Activated CD8-positive, alpha-beta memory T cell treated with anti-CD3 and anti-CD28 coated beads, Interleukin-2, amount 50 U/mL, for 24 hours (primary cell): Measurements from ENCODE around the gene USP6.
A peak's percentile ranks its signal among the peaks of the same experiment; 100 is the strongest.
"Not testable (repeated sequence)": the region's sequence is repeated elsewhere in the genome, so short reads cannot be mapped to it uniquely, and the experiment has no call there.

ENCODE experiments used
- DNase-seq: peaks from one replicate; pipeline ENCODE4 v3.0.0-alpha.2; 2020; ENCODE audit errors: extremely low read depth

Gene USP6

DNA sequence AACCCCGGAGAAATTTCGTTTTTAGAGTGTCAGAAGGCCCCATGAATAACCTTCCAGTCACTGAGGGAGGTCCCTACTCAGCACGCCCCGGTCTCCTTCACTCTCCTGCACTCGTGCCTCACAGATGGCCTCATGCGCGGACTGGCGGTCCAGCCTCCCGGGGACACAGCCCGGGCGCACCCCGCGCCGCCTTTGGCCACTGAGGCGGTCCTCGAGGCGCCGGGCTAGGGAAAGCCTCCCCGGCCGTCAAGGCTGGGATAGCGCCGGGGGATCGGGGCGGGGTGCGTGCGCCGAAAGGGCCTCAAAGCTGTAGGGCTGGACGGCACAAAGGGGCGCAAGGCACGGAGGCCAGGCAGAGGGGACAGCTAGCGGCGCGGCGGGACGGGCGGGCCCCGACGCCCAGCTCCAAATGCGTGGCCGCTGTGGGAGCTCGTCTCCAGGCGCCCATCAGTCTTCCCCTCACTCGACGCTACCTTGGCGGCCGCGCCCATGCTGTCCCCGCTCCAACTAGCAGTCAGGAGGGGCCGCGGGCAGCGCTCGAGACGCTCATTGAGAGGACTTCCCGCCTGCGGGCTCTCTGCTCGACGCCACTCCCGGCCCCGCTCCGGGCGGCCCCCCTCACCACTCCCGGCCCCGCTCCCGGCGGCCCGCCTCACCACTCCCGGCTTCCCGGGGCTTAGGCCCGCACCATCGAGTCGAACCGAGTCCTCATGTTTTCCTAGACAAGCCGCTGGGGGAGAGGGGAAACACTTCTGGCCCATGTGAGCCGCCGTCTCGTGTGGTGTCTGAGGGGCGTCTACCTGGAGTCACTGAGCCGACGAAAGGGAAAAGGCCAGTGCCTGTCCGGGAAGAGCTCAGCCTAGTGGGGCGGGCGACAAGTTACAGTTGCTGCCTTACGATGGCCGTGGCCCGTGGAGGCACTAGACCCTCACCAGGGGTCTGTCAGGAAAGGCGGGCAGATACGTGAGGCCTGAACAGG, at the start of gene USP6:
USP6 (plus strand) TSS at position 360 of the 979 bp plus-strand sequence. CDS start 14,336 bp downstream, outside the sequence.
- DNase-seq: no peak

DNA sequence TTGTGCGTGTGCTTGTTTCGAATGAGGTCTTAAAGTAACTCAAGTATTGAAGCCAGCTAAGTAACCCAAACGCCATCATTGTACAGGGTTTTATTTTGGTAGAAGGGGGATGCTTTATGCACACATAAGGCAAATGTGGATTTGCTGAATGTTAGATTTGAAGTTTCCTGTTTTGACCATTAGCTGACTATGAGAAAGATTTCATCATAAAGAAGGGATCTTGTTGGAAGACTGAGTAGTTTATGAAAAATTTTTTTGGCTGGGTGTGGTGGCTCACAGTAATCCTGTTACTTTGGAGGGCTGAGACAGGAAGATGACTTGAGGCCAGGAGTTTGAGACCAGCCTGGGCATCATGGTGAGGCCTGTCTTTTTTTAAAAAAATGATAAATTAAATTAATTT, 47.6 kb upstream of the USP6 start:
- no peak for DNase-seq

DNA sequence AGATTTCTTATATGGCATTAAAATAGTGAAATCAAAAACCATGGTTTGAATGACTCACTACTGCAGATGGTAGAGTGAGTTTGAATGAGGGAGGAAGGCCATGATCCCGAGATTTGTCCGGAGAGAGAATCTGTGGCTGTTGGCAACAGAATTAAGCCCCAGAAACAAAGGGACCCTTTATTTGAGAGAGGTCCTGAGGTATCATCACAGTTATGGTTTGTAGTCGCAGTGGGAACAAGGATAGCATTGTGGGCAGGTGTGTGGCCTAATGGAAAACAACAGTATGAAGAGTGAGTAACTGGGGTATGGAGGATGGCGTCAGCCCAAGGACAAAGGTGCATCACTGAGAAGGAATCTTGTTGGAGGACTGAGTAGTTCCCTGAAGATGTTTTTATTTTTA, 46.1 kb upstream of the USP6 start:
- no peak for DNase-seq

DNA sequence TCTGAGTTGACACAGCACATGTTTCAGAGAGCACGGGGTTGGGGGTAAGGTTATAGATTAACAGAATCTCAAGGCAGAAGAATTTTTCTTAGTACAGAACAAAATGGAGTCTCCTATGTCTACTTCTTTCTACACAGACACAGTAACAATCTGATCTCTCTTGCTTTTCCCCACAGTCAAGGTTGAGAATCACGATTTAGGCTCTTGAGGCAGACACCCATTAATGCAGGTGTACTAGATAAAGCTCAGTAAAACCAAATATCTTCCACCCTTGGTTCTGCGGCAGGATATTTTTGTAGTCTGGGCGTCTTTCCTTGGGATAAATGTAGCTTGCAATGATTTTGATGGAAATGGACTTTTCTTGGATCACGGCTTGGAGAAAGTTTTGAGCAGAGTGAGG, 40.4 kb upstream of the USP6 start:
- DNase-seq: not testable (repeated sequence)

DNA sequence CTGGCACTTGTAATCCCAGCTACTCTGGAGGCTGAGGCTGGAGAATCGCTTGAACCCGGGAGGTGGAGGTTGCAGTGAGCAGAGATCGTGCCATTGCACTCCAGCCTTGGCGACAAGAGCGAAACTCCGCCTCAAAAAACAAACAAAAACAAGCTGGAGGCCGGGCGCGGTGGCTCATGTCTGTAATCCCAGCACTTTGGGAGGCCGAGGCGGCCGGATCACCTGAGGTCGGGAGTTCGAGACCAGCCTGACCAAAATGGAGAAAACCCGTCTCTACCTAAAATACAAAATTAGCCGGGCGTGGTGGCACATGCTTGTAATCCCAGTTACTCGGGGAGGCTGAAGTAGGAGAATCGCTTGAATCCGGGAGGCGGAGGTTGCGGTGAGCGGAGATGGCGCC, 38.6 kb upstream of the USP6 start:
- not testable (repeated sequence) for DNase-seq

DNA sequence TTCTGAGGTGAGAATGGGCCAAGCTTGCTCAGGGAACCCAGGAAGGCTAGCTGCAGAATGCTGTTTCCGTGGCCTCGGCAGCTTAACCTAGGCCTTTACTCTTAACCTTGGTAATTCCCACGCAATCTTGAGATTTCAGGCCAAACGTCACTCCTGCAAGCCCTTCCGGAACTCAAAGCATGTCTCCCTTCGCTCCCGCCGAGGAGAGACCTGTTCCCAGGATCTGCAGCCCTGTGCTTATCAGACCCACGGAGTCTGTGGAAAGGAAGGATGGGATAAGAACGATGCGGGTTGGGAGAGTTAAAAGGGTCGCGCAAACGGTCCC, 38.1 kb upstream of the USP6 start:
- no peak for DNase-seq

DNA sequence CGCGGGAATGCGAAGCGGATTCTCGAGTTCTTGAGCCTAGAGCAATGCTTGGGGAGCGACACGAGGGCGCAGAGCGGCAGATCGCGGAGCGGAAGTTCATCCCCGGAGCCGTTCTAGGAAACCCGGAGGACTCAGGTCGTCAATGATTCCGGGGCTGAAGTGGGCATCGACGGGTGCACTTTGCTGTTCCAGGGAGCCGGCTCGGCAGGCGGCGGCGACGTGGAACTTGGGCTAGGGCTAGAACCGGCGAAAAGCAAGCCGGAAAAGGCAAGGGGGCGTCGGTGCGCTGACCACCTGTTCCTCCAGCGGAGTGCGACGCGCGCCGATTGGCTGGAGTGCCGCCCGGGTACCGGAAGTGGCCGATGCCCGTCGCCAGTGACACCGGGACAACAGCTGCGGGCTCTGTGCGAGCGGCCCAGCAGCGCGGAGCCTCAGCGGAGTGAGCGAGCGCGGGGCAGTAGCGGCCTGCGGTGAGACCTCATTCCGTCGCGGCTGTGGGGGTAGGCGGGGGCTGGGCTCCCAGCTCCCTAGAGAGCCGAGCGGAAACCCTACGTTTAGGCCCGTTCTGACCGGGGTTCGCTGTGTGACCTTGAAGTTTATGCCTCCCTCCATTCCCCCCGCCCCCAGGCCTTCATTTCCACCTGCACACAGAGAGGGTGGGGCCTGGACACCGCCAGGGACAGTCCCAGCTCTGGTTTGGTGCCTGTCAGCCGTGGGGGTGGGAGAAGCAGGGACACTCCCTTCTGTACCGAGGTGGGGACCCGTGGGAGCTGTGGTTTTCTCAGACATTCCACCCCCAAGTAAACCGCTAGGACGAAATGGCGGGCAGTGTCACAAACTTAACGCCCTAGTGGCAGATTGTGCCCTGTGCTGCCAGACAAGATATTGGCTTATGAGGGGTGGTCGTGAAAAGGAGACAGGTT, 37.5 kb upstream of the USP6 start, which contains the start of gene ZFP3:
ZFP3 (plus strand) TSS at position 362 of the 923 bp plus-strand sequence. CDS start 13,038 bp downstream, outside the sequence.
- peak; percentile 42 for DNase-seq

DNA sequence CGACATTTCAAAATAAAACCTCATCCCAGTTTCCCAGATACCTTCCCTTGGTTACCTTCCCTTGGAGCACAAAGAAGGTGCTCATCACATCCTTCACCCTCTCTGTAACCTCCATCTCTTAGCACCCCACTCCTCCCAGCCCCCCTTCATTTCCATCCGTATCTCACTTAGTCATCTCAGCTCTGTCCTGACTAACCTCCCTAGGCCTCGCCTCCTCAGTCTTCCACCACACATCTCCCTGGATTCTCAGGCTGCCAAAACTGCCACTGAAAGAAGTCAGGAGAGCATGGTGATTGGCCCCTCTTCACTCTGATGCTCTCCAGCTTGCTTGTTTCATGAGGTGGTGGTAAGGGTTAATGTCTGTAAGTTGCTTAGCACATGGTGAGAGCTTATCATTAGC, 35.2 kb upstream of the USP6 start:
- DNase-seq: no peak

DNA sequence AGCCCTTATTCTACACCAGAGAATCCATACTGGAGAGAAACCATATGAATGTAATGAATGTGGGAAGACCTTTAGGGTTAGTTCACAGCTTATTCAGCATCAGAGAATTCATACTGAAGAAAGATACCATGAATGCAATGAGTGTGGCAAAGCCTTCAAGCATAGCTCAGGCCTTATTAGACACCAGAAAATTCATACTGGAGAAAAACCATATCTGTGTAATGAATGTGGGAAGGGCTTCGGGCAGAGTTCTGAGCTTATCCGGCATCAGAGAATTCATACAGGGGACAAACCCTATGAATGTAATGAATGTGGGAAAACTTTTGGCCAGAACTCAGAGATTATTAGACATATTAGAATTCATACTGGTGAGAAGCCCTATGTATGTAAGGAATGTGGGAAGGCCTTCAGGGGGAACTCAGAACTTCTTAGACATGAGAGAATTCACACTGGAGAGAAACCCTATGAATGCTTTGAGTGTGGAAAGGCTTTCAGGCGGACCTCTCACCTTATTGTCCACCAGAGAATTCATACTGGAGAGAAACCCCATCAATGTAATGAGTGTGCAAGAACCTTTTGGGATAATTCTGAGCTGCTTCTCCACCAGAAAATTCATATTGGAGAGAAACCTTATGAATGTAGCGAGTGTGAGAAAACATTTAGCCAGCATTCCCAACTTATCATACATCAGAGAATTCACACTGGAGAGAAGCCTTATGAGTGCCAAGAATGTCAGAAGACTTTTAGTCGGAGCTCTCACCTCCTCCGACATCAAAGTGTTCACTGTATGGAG, 23.4 kb upstream of the USP6 start:
- no peak for DNase-seq

DNA sequence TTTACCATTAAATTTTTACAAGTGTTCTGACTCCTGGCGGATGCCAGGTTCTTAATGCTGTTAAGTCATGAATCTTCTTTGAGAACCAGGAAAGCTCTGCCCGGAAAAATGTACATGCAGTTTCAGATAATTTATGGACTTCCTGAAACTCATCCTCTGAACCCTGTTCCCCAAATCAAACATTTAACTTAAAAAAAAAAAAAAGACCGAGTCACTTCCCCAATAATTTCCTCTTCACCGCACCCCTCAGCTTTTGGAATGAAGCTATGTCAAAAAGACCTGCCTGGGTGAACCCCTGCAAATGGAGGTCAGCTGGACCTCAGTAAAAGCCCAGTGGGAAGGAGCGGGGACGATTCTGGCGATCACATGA, 19.1 kb upstream of the USP6 start:
- no peak for DNase-seq

DNA sequence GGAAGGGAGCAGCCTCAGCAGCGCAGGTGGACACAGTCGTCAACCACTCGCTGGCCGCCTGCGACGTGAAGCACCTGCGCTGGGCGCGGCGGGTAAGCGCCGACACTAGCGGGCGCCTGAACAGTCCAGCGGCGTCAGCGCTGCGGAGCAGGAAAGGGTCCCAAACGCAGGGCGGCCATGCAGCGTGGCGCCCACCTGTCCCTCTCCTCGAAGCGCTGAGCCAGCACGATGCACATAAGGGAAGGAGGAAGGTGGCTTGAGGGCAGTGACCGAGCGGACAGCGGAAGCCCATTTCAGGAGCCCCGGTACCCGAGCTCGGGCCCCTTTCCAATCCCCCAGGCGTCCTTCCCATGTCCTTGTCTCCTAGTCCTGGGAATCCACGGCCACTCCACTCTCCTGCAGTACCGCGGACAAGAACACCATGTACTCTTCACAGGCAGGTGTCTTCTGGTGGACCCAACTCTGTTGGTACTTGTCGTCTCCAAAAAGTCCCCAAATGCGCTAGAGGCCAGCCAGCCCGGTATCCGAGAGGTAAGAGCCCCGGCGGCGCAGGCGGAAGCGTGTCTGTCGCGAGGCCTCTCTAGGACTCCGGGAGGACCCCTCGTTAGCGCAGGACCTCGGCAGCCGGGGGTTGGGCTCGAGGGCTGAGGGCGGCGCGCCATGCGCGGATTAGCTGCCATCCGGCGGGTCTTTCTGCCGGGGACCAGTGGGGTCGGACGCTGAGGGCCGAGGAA, 18.6 kb upstream of the USP6 start:
- no peak for DNase-seq

DNA sequence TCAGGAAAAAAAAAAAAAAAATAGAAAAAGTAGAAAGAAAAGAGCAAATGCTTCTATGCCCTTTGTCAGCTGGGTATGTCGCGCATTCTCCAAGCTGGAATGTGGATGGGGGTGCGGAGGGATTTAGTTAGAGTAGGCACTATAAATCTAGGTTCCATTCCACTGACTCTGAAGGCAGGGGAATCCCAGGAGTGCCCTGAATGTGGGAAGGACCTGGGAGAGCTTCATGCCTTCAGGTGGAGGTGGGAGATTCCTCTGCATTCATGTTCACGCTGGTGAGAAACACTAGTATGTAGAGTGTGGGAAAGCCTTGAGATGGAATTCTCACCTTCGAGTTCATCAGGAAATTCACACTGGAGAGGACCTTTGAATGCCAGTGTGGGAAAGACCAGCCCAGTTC, 16.6 kb upstream of the USP6 start:
- no peak for DNase-seq

DNA sequence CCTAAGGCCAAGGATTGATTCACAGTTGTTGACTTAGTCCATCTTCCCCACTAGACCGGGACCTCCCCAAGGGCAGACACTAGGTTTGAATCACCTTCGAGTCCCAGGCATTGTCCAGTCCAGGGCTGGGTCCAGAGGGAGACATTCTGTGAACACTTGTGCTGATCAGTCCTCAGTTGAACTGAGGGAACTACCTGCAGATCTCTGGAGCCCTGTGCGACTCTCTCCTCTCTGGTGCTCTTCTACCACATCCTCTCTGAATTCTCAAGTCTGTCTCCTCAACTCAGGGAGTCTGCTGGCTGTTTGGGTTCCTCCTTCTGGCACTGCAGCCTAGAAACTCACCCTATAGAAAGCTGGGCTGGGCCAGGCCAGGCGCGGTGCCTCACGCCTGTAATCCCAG, 15.0 kb upstream of the USP6 start:
- DNase-seq: no peak

DNA sequence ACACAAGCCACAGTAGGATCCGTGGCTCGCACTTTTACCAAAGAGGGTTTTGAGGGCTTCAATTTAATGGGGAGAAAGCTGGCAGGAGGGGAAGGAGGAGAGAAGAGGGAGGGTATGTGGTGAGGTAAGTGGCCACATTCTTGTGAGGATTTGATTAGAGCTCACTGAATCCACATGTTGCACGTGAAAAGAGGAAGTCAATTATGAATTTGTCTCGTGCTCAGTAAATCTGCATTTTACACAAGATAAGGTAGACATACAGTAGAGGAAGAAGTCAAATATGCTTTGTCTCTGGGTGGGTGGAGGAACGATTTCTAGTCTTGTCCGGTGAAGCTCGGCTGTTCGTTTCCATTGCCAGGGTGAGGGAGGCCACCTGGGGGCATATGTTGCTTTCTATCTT, 5.0 kb upstream of the USP6 start:
- DNase-seq: no peak

DNA sequence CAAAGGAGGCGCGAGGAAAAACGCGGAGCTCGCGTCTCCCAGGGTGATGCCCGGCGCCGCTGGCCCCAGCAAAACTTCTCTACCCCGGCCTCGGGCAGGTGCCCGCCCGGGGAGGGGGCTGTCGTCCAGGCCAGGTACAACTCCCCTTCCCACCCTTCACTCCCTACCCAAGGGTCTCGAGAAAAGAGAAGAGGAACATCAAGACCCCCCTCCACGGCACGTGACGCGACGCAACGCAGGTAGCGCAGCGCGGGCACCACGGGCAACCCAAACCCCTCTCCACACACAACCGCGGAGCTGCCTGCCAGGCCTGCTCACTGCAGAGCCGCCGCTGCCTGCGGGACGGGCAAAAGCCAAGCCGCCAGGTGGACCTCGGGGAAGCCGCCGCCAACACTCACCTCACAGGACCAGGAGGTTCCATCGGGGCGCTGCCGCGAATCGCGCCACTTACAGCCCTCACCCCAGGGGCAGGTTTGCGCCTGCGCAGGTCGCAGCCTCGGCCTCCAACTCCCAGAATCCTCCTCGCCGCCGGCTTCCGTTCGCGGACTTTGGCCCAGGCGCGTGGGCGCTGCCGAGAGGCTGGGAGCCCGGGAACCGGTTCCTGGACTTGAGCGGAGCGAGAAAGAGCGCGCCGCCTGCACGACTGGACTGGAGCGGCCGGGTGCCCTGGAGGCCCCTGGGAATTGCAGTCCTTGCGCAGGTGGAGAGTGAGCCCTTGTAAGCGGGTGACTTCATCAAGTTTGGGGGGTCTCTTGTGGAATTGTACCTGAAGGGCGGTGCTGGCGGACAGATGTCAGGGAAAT, 4.2 kb upstream of the USP6 start, which contains the start of gene ZNF232:
ZNF232 (minus strand) TSS at position 477 of the 803 bp plus-strand sequence; CDS start at position 421, 56 bp downstream.
- DNase-seq: peak; percentile 78

DNA sequence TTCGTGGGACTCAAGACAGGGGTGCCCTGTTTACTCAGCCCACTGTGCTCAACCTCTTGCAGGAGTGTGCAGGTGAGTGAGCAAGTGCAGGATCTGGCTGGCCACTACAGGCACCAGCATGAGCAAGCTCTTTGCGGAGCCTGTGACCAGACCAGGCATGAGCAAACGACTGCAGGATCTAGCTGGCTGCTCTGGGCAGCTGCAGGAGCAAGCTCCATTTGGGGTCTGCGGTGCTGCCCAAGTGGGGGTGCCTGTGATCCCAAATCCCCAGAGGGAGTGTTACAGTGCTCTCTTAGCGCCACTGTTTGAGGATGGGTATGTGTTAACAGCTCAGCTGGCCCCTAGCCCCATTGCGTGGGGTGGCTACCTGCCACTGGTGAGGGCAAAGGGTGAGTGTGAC, 2.4 kb downstream of the USP6 start:
- no peak for DNase-seq

DNA sequence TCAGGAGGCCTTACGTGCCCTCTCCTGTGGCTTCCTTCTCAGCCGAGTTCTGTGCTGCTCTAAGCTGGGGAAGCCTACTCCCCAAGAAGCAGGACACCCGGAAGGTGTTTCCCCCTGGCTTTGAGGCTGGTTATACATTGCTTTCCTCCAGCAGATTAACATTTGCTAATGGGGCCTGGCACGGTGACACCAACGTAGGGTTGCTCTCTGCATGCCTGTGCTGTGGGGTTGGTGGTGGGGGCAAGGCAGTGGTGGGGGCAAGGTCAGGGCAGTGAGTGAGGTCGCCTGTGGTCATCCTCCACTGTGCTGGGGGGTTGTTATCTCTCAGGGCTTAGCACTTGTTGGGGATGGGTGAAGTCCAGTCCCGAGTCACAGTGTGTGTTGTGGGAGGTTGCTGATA, 4.2 kb downstream of the USP6 start:
- no peak for DNase-seq

DNA sequence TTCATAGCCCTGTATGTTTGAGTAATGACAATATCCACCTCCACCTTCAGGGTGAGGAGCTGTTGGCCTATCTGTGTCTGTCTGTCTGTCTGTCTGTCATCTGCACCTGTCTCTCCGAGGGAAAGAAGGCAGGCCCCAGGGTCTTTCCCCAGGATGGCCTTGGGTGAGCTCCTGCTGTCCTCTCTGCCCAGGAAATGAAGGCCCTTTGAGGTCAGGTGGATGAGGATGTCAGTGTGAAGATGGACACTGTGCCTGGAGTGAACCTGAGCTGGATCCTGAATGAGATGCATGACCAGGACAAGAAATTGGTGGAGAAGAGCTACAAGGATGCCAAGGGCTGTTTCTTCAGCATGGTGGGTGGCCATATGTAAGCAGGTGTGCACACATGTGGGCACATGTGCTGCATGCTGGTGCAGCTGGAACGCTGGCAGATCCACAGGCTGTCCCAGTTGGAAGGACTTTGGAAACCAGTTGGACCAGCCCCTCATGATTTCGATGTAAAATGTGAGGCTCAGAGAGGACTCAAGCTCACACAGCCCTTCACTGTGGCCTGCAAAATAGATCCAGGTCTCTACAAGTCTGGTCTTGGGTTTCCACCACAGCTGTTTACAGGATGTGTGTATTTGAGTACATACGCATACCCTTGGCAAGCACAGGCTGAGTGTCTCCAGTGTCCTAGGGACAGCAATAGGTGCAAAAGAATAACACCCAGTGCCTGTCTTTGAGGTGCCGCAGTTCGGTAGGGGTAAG, 4.8 kb downstream of the USP6 start:
- not testable (repeated sequence) for DNase-seq

DNA sequence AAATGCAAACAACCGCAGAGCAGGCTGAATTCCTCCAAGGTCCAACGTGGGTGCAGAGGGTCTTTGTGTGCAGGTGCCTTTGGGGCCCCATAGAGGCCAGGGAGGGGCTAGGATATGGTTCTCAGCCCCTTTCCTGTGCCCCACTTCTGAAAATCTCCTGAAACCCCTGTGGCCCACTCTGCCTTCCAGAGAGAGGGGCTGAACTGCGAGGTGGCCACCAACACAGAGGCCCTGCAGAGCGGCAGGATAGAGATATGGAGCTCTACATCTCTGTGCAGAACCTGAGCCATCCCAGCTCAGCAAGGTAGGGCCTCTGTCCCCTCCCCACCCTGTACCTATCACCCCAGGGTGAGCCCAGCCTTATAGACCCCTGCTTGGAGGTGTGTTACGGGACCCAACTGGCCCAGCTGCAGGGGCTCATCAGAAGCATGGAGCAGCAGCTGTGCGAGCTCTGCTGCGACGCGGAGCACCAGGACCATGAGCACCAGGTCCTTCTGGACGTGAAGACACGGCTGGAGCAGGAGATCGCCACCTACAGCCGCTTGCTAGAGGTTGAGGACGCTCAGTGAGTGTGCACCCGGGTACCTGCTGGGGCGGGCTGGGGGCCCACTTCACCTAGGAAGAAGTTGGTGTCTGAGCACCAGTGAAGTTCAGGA, 5.5 kb downstream of the USP6 start:
- DNase-seq: no peak
